GM21786 (cell line): ENCODE measurements around the gene PTGER4.
"Not testable (repeated sequence)": the region's sequence is repeated elsewhere in the genome, so short reads cannot be mapped to it uniquely, and the experiment has no call there.

Experiments
- ATAC-seq: cut with Tn5 transposase; IDR thresholded peaks from one replicate; pipeline ENCODE4 v1.9.1; 2021; ENCODE audit not compliant: unreplicated experiment

PTGER4 gene

GRCh38 chr5:40679913-40680681 is at the start of gene PTGER4:
Gene PTGER4, plus strand, starts transcription at chr5:40679915. Its CDS starts 1,079 bp downstream, at chr5:40680994.
- peak; percentile 30 for ATAC-seq

GRCh38 chr5:40630126-40630525 is 49.6 kb upstream of the PTGER4 start:
- no peak for ATAC-seq

- no peak for ATAC-seq
Measured at GRCh38 chr5:40631236-40631635, 48.5 kb upstream of the PTGER4 start.

GRCh38 chr5:40634154-40634553 is 45.6 kb upstream of the PTGER4 start:
- no peak for ATAC-seq

GRCh38 chr5:40634593-40634992 is 45.1 kb upstream of the PTGER4 start:
- no peak for ATAC-seq

- not testable (repeated sequence) for ATAC-seq
Measured at GRCh38 chr5:40639531-40639930, 40.2 kb upstream of the PTGER4 start.

GRCh38 chr5:40646266-40646665 is 33.4 kb upstream of the PTGER4 start:
- ATAC-seq = no peak

- no peak for ATAC-seq
Measured at GRCh38 chr5:40648150-40648549, 31.6 kb upstream of the PTGER4 start.

GRCh38 chr5:40649463-40650030 is 30.2 kb upstream of the PTGER4 start:
- ATAC-seq = no peak

GRCh38 chr5:40651201-40651600 is 28.5 kb upstream of the PTGER4 start:
- ATAC-seq = no peak

GRCh38 chr5:40652441-40653220 is 27.1 kb upstream of the PTGER4 start:
- ATAC-seq = no peak

GRCh38 chr5:40653221-40654022 is 26.3 kb upstream of the PTGER4 start:
- ATAC-seq = peak; percentile 52

- ATAC-seq = no peak
Measured at GRCh38 chr5:40654377-40654991, 25.2 kb upstream of the PTGER4 start.

- ATAC-seq = no peak
Measured at GRCh38 chr5:40655138-40655537, 24.6 kb upstream of the PTGER4 start.

GRCh38 chr5:40656091-40656490 is 23.6 kb upstream of the PTGER4 start:
- not testable (repeated sequence) for ATAC-seq

GRCh38 chr5:40656766-40657165 is 22.9 kb upstream of the PTGER4 start:
- no peak for ATAC-seq

GRCh38 chr5:40660751-40661150 is 19.0 kb upstream of the PTGER4 start:
- ATAC-seq = no peak

- no peak for ATAC-seq
Measured at GRCh38 chr5:40665635-40666298, 13.9 kb upstream of the PTGER4 start.

- no peak for ATAC-seq
Measured at GRCh38 chr5:40666657-40667056, 13.1 kb upstream of the PTGER4 start.

GRCh38 chr5:40667161-40667663 is 12.5 kb upstream of the PTGER4 start:
- ATAC-seq = no peak
